Thoracic aorta (tissue), 2 donors: Measurements from ENCODE around the gene LRP5. TPM values are rescaled to one million over a fixed set of nuclear protein-coding genes. Genes with fewer than 3 reads are reported as not detected.

Experiments used
- ATAC-seq: fragments of 150-250 bp; one replicate; pipeline ENCODE4 v1.8.0; 2017; ENCODE audit warnings: low read depth; ENCODE audit not compliant: insufficient number of reproducible peaks, low FRiP score
- DNase-seq: peaks from one replicate; pipeline ENCODE4 v3.0.0-alpha.2; 2020; ENCODE audit warnings: low spot score
- H3K27ac ChIP-seq, 2 donors: fragments of 200-600 bp; sonication (generic); 1 replicate in 1 of 2; 2 replicates in 1 of 2; pipeline ENCODE4 v1.5.1; 2016; ENCODE audit warnings: mild to moderate bottlenecking in 2 of 2, moderate library complexity in 2 of 2
- H3K27me3 ChIP-seq: fragments of 200-600 bp; sonication (generic); replicated peaks from 2 replicates; pipeline ENCODE4 v1.6.0; 2016; ENCODE audit warnings: mild to moderate bottlenecking; ENCODE audit not compliant: insufficient read depth
- H3K36me3 ChIP-seq: fragments of 200-600 bp; sonication (generic); one replicate; pipeline ENCODE4 v1.5.1; 2016
- H3K4me1 ChIP-seq, 2 donors: fragments of 200-600 bp; sonication (generic); 1 replicate in 1 of 2; 2 replicates in 1 of 2; pipeline versions ENCODE4 v1.5.1 to v1.6.0; 2016; ENCODE audit warnings: low read depth in 2 of 2, mild to moderate bottlenecking in 1 of 2; ENCODE audit not compliant: control insufficient read depth in 1 of 2
- H3K4me3 ChIP-seq: fragments of 200-600 bp; sonication (generic); 2 replicates; pipeline ENCODE4 v1.5.1; 2016; ENCODE audit warnings: mild to moderate bottlenecking
- H3K9me3 ChIP-seq: fragments of 200-600 bp; sonication (generic); 2 replicates; pipeline ENCODE4 v1.5.1; 2016
- CTCF ChIP-seq: fragments of 200-600 bp; sonication (generic); IDR thresholded peaks from one replicate; pipeline ENCODE4 v1.5.1; 2019; ENCODE audit warnings: antibody characterized with exemption
- total RNA-seq, 2 donors: library from RNA; depleted of rRNA; stranded (reverse); fragments of >200 nt; gene quantifications; one replicate each; pipeline versions ENCODE4 v1.1.0 to v1.2.3, GENCODE V29; 2016

Gene LRP5
- total RNA-seq, 2 donors from 2014 or later = 67.2 to 99.1 TPM

- Histone ChIP-seq H3K4me3 (no peak overlapping the region), H3K27me3 (no peaks in the 10 kb centered on the region), H3K4me1 (peaks cover 68 to 93% of the 10 kb centered on the region in 2 donors)
Observed at GRCh38 chr11:68467201-68467834, 154.9 kb downstream of the LRP5 start.

GRCh38 chr11:68468217-68468828 is 155.9 kb downstream of the LRP5 start:
- no peak for TF ChIP-seq CTCF
- Histone ChIP-seq H3K27ac (no peak overlapping the region), H3K4me1 (peaks cover 65 to 93% of the 10 kb centered on the region in 2 donors), H3K4me3 (no peak overlapping the region), H3K9me3 (no peaks in the 10 kb centered on the region), H3K36me3 (no peaks in the 10 kb centered on the region), H3K27me3 (no peaks in the 10 kb centered on the region)
- no peak for ATAC-seq
- DNase-seq = no peak

More at GRCh38 chr11:68467201-68467834, 154.9 kb downstream of the LRP5 start:
- no peak for DNase-seq
- no peaks in the 10 kb centered on the region for H3K9me3 ChIP-seq
- H3K36me3 ChIP-seq = no peaks in the 10 kb centered on the region
- no peak for ATAC-seq
- no peak overlapping the region for H3K27ac ChIP-seq
- no peak for TF ChIP-seq CTCF

GRCh38 chr11:68469122-68469521 is 156.7 kb downstream of the LRP5 start:
- Histone ChIP-seq H3K9me3 (no peaks in the 10 kb centered on the region), H3K4me3 (no peak overlapping the region), H3K27ac (no peak overlapping the region), H3K4me1 (peaks cover 57 to 93% of the 10 kb centered on the region in 2 donors), H3K27me3 (no peaks in the 10 kb centered on the region), H3K36me3 (no peaks in the 10 kb centered on the region)
- ATAC-seq (no peak), DNase-seq (no peak)
- TF ChIP-seq CTCF = no peak

DNA sequence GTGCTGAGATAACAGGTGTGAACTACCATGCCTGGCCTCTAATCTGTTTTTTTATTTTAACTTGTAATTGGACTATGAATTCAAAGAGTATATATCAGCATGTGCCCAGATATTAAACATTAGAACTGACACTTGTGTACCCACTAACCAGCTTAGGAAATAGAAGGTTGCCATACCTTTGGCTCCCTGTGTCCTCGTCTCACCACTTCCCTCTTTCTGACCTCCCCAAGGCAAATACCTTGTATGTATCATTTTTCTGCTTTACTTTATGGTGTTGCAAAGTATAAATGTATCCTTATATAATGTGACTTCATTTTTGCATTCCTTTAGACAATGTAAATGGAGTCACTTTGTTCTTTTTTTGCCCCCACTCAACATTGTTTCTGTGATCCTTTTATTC is 157.3 kb downstream of the LRP5 start:
- Histone ChIP-seq H3K36me3 (no peaks in the 10 kb centered on the region), H3K27ac (no peak overlapping the region), H3K9me3 (no peaks in the 10 kb centered on the region), H3K27me3 (no peaks in the 10 kb centered on the region), H3K4me3 (no peak overlapping the region), H3K4me1 (peaks cover 58 to 91% of the 10 kb centered on the region in 2 donors)
- no peak for ATAC-seq
- TF ChIP-seq CTCF = no peak
- DNase-seq = no peak

GRCh38 chr11:68470304-68470811 is 158.0 kb downstream of the LRP5 start:
- no peak overlapping the region for H3K27ac ChIP-seq
- H3K9me3 ChIP-seq = no peaks in the 10 kb centered on the region
- H3K4me3 ChIP-seq = no peak overlapping the region
- TF ChIP-seq CTCF = no peak
- no peaks in the 10 kb centered on the region for H3K27me3 ChIP-seq
- no peak for ATAC-seq
- DNase-seq = no peak
- H3K4me1 ChIP-seq = peaks cover 53 to 83% of the 10 kb centered on the region in 2 donors
- H3K36me3 ChIP-seq = no peaks in the 10 kb centered on the region
